LoVo (cell line): Measurements from ENCODE around the gene HDAC3.

Source experiments
- DNase-seq: peaks from one replicate; pipeline ENCODE4 v3.0.0-alpha.2; 2016; ENCODE audit warnings: low spot score

The HDAC3 gene

DNA sequence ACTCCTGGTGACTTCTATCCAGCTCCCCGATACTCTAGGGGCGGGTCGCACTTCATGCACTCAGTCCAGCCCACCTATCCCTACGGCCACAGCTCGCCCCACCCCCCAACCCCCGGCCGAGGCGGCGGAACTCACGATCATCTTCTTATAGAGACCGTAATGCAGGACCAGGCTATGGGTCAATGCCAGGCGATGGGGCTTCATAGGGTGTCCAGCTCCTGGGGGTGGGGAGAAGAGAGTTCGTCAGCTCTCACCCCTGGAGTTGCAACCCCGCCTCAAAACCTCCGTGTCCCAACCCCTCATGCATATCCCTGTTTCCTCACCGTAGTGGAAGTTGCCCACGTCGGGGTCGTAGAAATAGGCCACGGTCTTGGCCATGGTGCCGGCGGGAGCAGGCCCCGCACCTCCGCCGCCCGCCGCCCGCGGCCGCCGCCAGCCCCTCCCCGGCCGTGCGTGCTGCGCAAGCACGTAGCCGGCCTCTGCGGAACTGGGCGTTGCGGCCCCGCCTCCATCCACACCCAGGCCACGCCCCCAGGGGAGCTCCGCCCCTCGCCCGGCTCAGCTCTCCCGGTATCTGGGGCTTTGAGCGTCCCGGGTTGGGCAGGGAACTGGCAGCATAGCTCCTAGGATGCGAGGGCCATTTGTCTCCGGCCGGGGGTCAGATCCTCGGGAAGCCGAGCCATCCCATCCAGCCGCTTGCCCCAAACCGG is at the start of gene HDAC3, which contains the start of gene RELL2:
TSS of gene HDAC3 (minus strand) at position 437 of the 710 bp plus-strand sequence. CDS start at position 378, 59 bp downstream.
TSS of gene RELL2 (plus strand) at position 585 of the 710 bp plus-strand sequence. CDS start 1,229 bp downstream, outside the sequence.
- DNase-seq = peak; percentile 98

GRCh38 chr5:141685591-141685990 is 48.9 kb upstream of the HDAC3 start:
- DNase-seq = no peak

GRCh38 chr5:141683596-141684141 is 47.0 kb upstream of the HDAC3 start:
- DNase-seq = no peak

DNA sequence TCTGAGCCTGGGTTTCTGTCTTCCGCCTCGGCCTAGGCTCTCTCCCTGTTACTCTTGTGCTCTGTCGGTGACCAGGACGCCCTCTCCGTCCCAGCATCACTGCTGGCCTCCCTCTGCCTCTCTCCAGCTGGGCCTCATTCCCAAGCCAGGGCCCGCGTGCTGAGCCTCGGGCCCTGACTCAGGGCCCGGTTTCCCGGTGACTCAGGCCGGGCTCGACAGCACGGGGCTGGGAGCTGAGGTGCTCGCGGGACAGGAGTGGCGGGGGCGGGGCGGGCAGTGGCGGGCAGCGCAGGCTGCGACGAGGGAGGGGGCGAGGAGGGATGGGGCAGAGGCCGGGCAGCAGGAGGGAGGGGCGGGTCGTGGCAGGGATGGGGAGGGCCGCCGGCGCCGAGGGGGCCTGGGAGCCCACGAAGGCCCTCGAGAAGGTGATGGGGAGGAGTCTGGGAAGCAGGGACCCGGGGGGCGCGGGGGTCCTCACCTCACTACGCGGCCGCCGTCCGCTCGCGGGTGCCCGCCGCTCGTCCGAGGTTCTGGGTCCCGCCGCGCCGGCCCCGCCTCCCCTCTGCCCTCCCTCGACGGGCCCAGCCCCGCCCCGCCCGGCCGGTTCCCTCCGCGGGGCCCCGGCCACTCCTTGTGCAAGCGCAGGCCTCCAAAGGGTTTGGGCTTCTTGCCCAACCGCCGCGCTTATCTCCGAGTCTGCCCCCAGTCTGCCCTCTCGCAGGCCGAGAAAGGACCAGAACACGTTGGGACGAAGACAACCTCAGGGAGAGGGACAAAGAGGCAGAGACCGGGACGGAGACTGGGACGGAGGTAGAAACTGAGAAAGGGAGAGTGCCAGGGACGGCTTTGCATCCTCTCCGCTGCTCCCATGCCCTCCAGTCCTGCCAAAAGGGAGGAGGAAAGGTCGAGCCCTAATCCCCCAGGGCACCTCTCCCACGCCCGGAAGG is 45.3 kb upstream of the HDAC3 start, which contains the start of gene ARAP3:
TSS of gene ARAP3 (minus strand) at position 536 of the 947 bp plus-strand sequence. CDS start 1,744 bp downstream, outside the sequence.
- DNase-seq = peak; percentile 87

DNA sequence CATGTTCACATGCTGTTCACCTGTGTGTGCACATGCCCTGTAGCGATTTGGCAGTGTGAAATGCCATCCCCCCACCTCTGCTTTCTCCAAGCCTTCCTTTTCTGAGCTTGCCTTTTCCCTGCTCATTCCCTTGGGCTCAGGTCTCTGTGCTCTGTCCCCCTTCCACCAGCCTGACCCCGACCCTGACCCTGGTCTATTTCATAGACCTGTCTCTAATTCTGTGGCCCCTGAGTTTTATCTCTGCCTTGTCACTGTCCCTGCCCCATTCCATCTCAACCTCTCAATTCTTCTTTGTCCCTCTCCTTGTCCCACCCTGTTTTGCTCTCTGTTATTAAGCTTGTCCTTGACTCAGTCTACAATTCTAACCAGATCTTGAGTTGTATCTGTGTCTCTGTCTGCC is 44.6 kb upstream of the HDAC3 start:
- no peak for DNase-seq

GRCh38 chr5:141680751-141681201 is 44.1 kb upstream of the HDAC3 start:
- no peak for DNase-seq

- DNase-seq = no peak
Measured at GRCh38 chr5:141680178-141680577, 43.5 kb upstream of the HDAC3 start.

DNA sequence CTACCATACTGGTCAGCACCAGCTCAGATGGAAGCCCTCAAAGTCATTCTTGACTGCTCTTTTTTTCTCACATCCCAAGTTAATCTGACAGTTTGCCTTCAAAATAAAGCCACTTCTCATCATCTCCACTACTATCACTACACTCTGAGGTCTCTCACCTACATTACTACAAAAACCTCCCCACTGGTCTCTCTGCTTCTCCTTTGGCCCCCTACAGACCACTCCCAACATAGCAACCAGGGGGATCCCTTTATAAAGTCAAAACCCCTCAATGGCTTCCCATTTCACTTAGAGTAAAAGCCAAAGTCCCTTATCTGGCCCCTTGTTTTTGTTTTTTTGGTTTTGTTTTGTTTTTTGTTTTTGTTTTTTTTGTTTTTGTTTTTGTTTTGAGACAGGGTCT is 40.8 kb upstream of the HDAC3 start:
- DNase-seq = no peak

DNA sequence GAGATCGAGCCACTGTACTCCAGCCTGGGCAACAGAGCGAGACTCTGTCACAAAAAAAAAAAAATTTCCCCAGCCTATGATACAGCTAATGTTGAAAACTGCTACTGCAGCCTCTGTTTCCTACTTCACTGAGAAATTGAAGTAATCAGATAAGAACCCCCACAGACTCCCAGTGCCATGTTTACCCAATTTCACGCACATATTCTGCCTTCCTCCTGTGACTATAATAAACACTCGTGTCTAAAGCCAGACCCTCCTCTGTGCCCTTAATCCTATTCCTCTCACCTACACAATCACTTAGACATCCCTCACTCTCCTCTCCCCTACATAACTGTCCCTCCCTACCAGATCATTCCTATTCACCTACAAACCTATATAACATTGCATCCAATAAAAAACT is 39.0 kb upstream of the HDAC3 start:
- no peak for DNase-seq

- no peak for DNase-seq
Measured at GRCh38 chr5:141674747-141675146, 38.1 kb upstream of the HDAC3 start.

DNA sequence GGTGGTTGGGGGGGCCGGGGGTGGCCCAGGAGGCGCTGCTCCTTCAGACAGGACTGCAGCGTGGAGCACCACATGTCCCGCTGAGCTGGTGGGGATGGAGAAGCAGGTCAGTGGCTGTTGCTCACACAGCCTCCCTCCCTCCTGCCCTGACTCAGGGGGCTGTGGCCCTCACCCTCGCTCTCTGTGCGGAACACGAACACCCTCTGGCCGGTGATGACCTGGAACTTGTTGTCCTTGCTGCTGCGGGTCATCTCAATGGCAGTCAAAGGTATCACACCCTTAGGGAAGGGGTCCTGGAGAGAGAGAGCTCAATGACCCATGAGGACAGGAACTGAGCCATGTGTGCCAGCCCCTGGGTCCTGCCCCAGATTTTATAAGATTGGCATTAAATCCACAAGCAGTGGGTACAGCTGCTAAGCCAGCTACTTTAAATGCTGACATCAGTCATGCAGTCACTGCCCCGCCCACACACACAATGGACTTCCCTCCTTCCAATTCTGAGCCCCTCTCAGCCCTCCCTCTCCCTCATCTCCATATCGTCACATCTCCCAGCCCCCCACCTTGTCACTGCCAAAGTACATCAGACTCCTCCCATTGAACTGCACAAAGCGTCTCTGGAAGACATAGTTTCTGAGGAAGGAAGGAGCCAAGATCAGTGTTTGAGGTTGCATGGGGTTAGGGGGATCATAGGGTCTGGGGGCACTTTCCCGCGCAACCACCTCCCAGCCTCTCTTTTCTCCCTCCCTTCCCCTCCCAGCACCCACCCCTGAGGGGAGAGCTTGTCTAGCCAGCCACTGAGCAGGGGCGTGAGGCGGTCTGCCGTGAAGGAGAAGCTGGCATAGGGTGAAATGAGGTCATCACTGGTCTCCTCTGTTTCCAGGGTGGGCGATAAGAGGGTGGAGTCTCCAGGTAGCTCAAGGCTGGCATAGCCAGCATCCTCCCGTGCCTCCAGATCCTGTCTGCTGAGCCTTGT is 36.5 kb upstream of the HDAC3 start:
- DNase-seq = no peak

DNA sequence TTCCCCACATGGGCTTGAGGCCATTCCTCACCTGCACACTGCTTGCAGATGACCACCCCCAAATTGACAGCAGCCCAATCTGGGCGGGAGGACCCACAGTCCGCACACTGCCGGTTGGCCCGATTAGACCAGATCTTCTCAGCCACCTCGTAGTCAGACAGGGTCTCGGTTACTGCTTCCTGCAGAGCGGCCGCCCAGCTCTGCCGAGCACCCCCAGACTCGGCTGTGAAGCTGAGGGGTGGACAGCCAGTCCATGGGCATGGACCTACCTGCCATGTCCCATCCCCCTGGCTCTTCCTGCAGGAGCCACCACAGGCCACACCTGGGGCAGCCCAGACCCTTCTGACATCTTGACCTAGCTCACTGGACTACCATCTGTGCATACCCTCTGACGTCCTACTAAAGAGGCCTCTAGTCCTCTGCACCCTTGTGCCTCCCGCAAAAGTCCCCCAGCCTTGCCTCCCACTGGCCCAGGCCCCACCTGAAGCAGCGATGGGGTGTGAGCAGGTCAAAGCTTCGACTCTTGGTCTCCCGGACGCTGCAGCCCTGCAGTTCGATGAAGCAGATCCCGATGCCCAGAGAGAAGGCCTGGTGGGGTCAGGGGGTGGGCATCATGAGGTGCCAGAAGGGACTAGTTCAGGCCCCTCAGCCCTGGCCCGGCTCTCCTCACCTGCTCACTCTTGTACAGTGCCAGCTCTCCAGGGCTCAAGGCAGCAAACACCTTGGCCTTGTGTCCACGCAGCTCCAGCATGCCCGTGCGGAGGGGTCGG is 35.6 kb upstream of the HDAC3 start:
- DNase-seq = no peak

GRCh38 chr5:141669520-141669919 is 32.9 kb upstream of the HDAC3 start:
- no peak for DNase-seq

GRCh38 chr5:141668601-141669265 is 32.1 kb upstream of the HDAC3 start:
- no peak for DNase-seq

DNA sequence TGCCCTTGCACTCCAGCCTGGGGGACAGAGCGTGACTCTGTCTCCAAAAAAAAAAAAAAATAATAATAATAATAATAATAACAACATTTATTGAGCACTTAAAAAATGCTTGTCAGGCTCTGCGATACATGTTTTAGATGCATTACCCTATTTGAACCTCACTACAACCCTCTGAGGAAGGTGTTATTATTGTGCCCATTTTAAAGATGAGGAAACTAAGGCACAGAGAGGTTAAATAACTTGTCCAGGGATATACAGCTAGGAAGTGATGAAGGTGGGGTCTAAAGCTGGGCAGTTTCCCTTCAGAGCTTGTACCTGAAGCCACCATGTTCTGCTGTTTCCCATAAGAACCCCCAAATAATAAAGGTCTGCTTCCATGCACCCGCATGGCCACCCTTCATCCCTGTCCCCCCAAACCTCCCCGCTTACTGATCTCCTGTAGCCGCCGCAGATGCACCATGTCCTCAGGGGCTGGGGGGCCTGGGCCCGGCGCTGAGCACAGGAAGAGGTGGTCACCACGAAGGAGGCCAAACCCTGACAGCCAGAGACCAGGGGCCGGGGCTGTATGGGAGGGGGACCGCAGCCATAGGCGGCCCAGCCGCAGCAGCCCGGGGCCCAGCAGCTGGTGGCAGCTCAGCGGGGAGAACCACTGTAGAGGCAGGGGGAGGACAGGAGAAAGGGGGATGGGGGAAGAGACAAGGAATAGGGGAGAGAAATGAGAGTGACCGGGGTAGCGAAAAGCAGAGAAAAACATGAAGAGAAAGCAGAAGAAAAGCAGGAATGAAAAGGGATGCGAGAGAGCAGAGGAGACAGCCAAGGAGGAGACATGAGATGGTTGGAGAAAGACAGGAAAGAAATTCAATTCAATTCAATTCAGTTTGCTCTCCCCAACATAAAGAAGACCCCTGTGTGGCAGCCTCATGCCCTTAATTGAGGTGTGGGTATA is 29.6 kb upstream of the HDAC3 start:
- no peak for DNase-seq

DNA sequence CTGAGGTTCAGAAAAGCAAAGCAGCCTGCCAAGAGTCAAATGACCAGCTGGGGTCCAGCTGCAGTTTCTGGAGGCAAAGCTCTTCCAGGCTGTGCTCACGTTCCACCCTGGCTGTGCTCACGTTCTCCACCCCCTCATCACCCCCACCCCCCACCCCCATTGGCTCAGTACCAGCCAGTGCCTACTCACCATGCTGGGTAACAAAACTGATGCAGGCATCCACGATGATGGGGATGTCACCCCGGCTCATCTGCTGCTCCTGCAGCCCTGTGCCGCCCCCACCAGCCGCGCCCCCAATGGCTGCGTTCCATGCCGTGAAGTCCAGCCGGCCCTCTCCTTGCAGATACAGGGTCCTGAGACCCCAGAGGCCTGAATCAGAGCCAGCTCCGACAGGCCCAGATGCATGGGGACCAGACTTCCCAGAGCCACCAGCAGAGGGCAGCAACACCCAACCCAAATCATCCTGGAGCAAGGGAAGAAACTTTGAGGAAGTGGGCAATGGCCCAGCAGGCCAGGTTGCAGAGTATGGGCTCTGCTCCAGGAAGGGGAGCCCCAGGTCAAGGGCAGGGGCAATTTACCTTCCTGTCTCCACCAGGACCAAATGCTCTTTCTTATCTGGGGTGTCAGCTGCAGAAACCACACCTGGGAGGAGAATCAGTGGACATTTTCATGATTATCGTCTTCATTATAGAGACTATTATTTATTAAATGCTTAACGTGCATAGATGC is 28.2 kb upstream of the HDAC3 start:
- peak; percentile 70 for DNase-seq

DNA sequence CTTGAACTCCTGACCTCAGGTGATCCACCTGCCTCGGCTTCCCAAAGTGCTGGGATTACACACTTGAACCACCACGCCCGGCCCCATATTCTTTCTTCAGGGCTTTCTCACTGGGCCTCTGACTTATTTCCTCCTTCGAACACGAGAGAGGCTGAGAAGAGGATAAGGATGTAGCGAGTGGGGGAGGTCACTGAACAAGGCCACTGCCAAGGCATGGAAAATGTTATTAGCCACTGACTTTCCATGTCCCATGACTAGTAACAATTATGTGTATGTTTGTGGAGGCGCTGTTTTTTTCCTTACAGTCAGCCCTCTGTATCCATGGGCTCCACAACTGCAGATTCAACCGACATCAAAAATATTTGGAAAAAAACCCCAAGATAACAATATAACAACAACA is 26.9 kb upstream of the HDAC3 start:
- no peak for DNase-seq

- no peak for DNase-seq
Measured at GRCh38 chr5:141662028-141662427, 25.4 kb upstream of the HDAC3 start.
